HG03342 (cell line): ENCODE results near the gene GMDS.

Source experiments
- ATAC-seq: cut with Tn5 transposase; IDR thresholded peaks from one replicate; pipeline ENCODE4 v1.9.1; 2021; ENCODE audit warnings: mild to moderate bottlenecking, moderate library complexity; ENCODE audit not compliant: unreplicated experiment

GMDS gene

DNA sequence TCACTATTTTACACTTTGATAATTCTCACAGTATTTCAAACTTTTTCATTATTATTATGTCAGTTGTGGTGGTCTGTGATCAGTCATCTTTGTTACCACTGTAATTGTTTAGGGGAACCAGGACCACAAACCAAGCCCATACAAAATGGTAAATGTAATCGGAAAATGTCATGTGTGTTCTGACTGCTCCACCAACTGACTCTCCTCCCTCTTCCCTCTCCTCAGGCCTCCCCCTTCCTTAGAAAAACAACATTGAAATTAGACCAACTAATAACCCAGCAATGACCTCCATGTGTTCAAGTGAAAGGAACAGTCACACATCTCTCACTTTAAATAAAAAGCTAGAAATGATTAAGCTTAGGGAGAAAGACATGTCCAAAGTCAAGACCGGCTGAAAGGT is 63.8 kb downstream of the GMDS start:
- no peak for ATAC-seq

DNA sequence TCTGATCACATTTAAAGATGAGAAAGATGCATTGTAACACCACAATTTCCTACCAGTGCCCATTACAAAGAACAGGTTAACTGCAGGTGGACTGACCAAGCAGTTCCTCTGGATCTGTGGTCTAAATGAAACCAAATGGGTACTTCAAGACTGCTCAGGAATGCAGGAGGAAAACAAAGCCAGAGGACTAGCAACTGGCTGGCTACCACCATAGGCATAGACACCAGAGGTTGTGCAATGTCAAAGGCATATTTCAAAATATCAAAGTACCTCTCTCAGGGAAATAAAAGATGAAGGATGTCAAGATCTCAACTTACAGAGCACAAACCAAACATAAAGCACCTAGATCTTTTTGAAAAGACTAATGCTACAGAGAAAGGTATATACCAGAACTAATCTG is 65.5 kb downstream of the GMDS start:
- no peak for ATAC-seq

DNA sequence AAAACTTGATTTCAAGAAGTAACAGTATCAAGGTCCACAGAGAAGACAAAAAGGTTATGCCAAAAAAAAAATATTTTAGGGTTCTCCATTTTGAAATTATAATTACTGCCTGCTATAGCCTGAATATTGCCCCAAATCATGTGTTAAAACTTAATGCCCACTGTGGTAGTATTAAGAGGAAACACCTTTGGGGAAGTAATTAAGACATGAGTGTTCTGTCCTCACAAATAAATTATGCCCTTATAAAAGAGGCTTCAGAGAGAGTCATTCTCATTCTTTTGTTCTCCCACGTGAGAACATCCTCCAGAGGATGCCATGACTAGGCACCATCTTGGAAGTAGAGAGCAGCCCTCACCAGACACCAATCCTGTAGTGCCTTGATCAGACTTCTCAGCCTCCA is 66.2 kb downstream of the GMDS start:
- no peak for ATAC-seq

DNA sequence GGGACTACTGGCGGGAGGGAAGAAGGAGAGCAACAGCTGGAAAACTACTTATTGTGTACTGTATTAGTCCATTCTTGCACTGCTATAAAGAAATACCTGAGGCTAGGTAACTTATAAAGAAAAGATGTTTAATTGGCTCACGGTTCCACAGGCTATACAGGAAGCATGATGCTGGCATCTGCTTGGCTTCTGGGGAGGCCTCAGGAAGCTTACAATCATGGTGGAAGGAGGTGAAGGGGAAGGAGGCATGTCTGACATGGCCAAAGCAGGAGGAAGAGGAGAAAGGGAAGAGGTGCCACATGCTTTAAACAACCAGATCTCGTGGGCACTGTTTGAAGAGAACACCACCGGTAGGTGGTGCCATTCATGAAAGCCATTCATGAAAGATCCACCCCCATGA is 67.3 kb downstream of the GMDS start:
- no peak for ATAC-seq

DNA sequence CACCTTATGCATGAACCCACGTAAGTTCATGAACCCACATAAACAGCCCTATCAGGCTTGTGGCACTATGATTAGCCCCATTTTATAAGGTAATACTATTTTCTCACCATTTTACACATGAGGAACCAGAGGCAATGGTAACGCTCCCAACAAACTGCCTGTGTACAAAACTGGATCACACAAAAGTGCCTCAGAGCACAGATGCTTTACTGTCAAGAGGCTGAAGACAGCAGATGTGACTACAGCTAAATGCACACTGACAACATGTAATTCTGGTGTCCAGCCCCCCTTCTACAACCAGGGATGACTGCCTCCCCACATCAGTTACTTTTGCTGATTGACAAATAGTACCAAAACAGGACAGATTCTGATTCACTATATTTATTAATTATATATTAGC is 69.6 kb downstream of the GMDS start:
- no peak for ATAC-seq

DNA sequence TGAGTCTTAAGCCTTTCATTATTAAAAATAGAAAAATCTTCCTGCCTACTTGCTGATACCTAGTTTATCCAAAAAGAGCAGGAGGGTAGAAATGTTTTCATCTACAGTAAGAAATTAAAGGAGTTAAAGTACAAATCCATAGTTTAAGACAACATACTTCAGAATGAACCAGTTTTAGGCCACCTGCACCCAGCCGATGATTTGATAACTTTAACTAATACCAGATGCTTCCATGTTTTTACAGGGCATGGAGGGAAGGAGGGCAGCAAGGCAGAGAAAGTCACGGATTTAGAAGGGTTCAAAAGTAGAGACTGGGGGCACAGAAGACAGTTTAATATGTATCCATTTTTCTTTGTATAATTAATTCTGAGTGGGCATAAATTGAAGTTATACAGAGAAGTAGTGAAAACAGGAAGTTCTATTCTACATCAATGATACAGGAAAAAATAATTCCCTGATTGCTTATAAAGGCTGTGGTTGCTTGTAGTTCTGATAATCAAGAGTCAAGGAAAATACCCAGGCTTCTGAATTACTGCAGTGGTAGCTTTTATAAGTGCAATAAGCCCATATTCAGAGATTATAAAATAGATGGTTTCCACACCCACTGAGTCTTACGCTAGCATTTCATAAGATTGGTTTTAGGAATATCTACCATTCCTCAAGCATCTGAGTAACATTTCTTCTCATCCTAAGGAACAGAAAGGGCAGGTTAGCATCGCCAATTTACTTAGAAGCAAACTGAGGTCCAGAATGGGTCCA is 72.0 kb downstream of the GMDS start:
- ATAC-seq, result no peak

DNA sequence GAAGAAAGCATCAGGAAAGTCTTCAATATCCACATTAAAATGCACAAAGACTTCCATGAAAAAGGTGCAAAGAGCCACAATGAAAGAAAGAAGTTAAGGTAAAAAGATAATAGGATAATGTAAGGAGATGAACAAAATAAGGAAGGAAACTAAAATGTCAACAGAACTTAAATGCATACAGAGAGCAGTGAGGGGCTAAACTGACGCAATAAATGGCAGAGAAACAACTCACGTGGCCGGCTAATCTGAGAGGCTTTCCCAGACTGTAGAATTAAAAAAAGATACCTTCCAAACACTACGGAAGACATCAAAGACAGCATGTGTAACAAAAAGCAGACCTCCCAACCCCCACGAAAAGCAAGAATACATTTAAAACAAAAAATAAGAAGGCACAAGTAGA is 73.7 kb downstream of the GMDS start:
- ATAC-seq, result no peak

DNA sequence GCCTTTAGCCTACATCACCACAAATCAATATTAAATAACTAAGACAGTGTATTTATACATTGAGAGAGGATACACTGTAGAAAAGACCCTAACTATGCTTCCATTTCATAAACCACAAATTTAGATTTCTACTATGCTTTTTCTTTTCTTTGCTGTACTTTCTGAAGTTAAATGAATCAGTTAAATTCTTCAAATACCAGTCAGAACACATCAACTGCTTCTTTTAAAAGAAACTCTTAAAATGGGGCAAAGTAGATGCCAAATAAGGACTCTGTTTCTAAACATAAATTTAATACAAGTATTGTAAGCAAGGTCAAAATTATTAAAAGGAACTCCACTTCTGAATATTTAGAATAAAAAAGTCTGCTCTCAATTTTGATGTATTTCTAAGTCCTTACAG is 76.9 kb downstream of the GMDS start:
- ATAC-seq, result no peak

DNA sequence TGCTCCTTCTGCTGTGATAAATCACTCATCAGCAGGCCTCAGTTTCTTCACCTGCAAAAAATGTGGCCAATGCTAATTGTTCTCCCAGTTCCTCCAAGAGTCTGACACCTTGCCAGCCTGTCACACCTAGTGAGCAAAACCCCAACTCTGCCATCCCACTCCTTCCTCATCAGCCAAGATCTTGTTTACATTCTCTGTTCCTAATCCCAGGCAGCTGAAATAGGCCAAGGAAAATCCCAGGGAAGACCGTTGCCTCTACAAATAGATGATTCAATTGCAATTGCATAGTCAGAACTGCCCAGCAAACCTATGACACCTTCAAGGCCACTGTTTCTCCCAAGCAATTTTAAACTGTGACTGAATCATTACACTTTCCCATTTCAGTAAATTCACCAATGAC is 78.7 kb downstream of the GMDS start:
- no peak for ATAC-seq

DNA sequence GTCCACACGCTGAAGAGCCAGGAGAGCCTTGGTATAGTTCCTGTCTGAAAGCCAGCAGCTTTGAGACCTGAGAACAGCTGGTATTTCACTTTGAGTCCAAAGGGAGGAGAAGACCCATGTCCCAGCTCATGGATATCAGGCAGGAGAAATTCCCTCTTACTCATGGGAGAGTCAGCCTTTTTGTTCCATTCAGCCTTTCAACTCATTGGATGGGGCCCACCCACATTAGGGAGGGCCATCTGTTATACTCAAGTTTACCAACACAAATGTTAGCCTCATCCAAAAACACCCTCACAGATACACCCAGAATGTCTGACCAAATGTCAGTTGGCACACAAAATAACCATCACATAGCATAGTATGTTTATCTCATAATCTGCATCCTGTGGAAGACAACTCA is 80.1 kb downstream of the GMDS start:
- ATAC-seq, result no peak

DNA sequence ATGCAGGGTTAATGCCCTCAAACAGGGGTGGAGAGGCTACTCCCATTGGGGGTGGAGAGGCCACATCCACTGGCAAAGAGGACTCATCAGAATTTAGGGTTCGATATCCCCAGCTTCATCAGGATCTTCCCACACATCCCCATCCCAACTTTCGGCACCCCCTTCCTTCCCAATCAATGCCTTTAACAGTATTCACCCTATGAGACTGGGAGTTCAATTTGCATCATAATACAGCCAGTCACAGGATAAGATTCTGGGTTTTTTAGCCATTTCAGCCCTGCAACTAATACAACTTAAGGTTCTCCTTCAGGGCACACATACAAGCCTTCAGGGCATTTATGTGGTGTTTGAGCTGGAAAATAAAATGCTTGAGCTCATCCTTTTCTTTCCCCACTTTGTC is 80.9 kb downstream of the GMDS start:
- ATAC-seq, result no peak

DNA sequence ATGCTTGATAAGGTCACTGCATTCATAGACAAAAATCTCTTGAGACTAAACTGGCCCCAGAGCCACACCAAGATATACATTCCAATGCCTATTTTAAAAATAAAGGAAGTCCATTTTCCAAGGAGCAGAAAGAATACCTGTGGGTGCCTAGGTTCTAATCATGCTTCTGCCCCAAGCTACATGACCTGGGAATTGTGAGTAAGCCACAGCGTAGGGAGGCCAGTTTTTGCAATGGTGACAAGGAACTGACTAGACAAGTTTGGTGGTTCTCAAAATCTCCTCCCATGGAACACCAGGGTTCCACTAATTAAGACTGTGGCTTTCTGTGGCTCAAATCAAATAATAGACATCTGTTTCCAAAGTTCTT is 83.3 kb downstream of the GMDS start:
- ATAC-seq, result no peak

DNA sequence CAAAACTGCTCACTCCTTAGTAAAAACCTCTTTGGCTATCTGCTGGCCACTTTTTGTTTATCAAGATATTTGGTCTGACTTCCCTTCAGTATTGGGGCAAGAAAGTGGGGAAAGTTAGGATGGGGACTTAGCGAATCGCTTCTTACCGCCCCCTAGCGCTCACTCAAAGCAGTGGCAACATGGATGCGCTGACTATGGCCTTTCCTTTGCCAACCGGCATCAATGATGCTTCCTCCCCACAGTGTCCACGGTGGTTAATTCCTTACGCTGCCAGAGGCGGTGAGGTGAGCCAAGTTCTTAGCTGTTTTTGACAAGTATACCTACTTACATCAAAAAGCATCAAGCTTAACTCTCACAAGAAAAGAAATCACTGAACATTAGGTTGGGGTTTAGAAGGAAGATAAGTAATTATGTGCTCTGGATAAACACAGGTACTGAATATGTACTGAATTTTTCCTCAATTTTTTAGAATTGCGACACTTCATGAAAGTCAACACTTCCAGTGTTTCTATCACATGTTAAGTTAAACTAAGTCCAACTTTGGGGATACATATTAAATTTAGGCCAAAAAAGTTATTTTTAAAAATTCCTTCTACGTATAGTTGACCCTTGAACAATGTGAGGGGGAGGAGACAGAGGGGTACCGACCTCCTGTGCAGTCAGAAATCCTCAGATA is 86.7 kb downstream of the GMDS start:
- no peak for ATAC-seq

DNA sequence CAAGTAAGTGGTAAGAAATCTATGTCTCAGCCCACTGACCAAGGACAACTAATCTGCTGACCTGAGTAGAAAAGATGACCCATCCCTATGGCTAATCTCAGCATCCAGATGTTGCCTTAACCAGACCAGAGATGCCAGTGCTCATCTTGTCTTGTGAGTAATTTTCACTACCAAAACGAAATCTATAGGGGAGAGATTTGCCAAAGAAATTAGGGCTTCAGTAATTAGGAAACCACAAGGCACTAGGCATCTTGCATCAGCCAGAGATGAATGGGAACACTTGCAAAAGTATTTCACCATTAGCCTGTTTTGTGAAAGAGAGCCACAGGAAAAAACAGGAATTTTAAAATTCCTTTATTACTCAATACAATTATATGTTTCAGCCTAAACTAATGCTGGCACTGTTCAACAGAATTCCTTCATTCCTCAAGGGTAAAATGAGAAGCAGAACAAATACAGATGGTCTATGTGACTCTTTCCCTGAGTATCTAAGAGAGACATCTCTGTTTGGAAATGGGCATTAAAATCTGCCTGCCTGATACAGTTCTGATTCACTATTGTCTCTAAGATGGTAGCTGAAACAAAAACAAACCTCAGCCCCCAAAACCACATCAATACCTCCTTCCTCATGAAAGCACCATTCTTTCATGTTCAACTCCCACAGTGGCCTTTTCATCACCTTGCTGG is 87.8 kb downstream of the GMDS start:
- ATAC-seq, result no peak

DNA sequence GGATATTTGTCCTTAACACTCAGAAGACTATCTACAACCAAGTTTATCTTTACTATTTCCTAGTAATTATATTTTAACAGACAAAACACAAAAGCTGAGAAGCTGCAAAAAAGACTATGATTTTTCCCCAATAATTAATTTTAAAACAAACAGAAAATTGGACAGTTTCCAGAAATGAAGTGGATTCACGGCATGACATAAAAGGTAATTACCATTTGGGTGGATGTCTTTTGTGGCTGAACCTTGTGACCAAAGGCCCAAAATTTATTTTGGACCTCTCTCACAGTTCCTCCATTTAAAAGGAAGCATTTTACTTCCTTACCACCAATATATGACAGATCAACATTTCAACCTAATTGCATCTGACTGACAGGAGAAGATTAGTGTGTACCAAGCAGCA is 90.2 kb downstream of the GMDS start:
- ATAC-seq, result no peak

DNA sequence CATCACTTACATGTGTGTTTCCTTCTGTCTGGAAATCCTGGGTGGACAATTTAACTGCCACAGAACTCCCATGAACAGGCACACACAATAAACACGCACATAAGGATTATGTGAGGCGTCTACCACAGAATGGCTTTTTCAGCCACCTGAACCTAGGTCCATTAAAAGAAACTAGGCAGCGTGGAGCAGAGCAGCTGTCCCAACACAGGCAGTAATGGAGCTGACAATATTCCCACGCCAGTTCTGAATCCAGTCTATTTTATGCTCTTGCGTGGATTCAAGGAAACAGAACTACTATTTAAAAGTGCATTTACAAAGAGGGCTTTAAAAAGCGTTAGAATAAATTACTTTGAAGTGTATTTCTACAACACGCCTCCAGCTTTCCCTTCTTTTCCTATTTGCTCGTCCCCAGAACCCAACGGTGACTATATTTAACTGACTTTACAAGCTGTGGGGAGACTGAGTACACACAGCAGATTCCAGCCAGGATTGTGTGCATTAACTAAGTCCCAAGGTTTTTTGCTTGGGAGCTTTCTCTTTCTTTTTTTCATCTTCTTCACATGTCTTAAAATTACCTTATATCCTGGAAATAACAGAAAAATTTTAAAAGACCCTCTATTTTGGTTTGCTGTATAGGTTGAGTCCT is 95.9 kb downstream of the GMDS start:
- ATAC-seq, result no peak

DNA sequence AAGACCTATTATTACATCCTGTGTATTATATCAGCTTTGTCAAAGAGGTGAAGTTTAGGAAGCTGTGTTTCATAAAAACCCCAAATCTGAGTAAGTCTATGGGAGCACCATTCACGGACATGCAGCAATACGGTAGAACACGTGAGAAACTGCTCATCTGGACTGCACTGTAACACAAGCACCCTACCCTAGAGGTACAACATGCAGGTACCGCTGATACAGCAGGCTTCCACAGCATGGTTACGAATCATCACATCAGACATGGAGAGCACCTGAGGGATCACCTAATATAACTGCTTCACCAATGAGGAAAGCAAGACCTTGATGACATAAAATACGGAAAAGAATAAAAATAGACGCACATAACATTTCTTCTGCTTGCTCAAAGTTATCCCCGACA is 96.7 kb downstream of the GMDS start:
- ATAC-seq, result no peak

DNA sequence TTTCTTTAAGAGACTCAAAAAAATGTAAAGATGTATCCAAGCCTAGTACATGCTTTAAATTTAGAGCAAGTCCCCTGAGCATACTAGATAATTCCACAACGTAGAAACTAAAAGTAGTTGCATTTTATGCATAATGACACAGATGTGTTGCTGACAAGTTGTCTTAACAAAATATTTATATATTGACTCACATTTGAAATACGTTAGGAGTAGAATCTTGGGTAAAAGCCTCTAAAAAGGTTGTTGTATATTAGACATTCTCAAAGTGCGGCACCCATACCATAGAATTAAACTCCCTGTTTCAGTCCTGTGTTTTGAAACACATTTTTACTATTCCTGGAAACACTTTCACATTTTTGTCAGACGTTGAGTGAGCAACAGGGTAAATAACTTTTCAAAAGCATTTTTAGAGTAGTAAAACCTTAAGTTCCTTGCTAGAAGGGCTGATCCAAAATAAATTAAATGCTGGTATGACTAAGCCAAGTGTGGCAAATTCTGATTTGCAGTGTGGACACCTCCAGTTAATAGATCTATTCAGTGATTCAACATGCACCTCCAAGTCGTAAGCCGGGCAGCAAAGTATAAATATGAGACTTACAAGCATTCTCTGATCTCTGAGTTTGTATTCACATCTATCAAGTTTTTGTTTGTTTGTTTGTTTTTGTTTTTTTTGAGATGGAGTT is 97.5 kb downstream of the GMDS start:
- ATAC-seq, result no peak

DNA sequence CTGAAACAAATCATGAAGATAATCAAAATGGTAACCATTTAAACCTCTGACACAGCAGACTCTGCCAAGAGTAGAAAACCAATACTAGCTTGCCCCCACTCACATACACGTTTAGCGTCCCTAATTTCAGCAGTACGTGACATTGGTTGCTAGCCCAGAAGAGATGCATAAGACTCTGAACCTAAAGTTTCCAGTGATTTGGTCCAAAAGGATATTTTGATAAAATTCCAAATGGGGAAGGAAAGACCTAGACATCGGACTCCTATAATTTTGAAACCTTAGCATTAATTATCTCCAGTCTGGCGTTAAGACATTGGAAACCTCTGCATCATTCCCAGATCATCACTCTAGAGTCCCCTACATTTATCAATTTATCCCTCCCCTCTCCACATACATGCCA is 98.1 kb downstream of the GMDS start:
- ATAC-seq, result no peak

DNA sequence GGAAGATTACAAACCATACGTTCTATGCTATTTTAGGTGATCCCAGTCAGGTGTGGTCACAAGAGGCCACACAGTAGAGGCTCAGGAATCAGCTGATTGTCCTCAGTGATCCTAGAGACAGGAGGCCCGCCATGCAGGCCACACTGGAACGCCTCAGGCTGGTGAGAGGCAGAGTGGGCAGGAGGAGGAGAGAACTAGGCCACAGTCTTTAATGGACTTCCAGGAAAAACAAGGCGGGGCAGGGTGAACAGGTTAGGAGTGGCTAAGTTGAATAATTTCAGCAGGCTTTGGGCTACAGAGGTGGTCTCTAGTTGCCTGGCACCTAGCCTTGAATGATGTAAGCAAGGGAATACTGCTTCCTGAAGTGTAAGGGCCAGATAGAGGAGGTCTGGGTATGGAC is 101.2 kb downstream of the GMDS start:
- no peak for ATAC-seq

DNA sequence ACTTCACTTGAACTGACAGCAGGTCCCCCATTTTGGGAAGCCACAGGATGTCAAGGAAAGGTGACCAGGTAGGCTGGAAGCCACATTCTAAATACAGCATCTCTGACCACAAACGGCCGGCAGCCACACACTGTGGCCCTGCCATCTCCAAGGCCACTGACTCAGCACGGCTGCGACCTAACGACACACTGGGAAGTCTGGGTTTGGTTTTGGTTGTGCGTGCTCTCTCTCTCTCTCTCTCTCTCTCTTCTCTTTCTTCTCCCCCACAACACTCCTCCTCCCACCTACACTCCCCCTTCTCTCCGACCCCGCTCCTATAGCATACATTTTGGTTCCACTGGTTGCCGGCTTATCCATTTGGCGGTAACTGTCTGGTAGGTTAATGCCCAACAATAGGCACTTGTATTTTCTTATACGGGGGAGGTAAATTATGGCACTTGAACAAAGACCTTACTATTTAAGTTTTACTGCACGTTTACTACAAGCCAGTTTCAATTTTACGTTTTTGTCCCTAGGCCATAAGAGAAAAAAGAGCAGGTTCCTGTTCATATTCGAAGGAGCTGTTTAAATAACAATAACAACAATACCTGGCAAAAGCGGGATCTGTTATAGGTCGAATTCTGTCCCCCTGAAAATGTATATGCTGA is 103.6 kb downstream of the GMDS start:
- ATAC-seq, result no peak
